H1 (cell line): ENCODE results near the gene ADIRF. TPM values are rescaled to one million over a fixed set of nuclear protein-coding genes. Genes with fewer than 3 reads are reported as not detected.

Experiments used
- CTCF ChIA-PET: fragments of 300-600 bp; sonication (Branson Sonifier 250); formaldehyde crosslinking; loops from one replicate; lab custom pipeline; 2021; ENCODE audit not compliant: partially characterized antibody; lab: Charles Lee
- POLR2A ChIA-PET: fragments of 300-600 bp; sonication (Branson Sonifier 250); formaldehyde crosslinking; loops from one replicate; lab custom pipeline; 2021; ENCODE audit warnings: inconsistent platforms; ENCODE audit not compliant: partially characterized antibody; lab: Charles Lee
- DNase-seq, 2 experiments: peaks; one replicate each; pipeline versions ENCODE4 v3.0.0 to v3.0.0-alpha.2; 2010 to 2022; ENCODE audit warnings: low spot score in 2 of 2, low read depth in 1 of 2, mixed read lengths in 1 of 2
- FAIRE-seq: peaks from 2 replicates; lab custom pipeline; 2011; peaks lifted over from hg19 to GRCh38; lab: Jason Lieb, UNC
- H2AFZ ChIP-seq: 2 replicates; pipeline ENCODE4 v1.8.1; 2012; ENCODE audit warnings: low read length, inconsistent platforms
- H2AK5ac ChIP-seq: 2 replicates; pipeline ENCODE4 v1.6.1; 2013; ENCODE audit warnings: low read depth, low read length
- H2BK120ac ChIP-seq: replicated peaks from 2 replicates; pipeline ENCODE3; 2013; ENCODE audit warnings: low read depth, low read length, inconsistent platforms
- H2BK12ac ChIP-seq: 2 replicates; pipeline ENCODE4 v1.6.1; 2013; ENCODE audit warnings: low read depth, low read length
- H2BK15ac ChIP-seq: 2 replicates; pipeline ENCODE4 v1.6.1; 2013; ENCODE audit warnings: low read length
- H2BK20ac ChIP-seq: 2 replicates; pipeline ENCODE4 v1.6.1; 2013; ENCODE audit warnings: low read length
- H2BK5ac ChIP-seq: 2 replicates; pipeline ENCODE4 v1.6.1; 2013; ENCODE audit warnings: low read depth, low read length
- H3K14ac ChIP-seq: 2 replicates; pipeline ENCODE4 v1.6.1; 2013; ENCODE audit warnings: inconsistent platforms; ENCODE audit not compliant: insufficient read length
- H3K18ac ChIP-seq: 2 replicates; pipeline ENCODE4 v1.6.1; 2013; ENCODE audit warnings: low read length; ENCODE audit errors: extremely low read depth
- H3K23ac ChIP-seq: 2 replicates; pipeline ENCODE4 v1.6.1; 2013; ENCODE audit warnings: inconsistent platforms; ENCODE audit not compliant: insufficient read length
- H3K23me2 ChIP-seq: 2 replicates; pipeline ENCODE4 v1.6.1; 2013; ENCODE audit warnings: low read depth, low read length
- H3K27ac ChIP-seq: 2 replicates; pipeline ENCODE4 v1.6.1; 2011; ENCODE audit warnings: low read depth, low read length, inconsistent platforms
- H3K27me3 ChIP-seq, 4 experiments: replicated peaks in 1 of 4; 1 replicate in 1 of 4; 2 replicates in 3 of 4; pipeline versions ENCODE4 v1.6.1 to v1.8.1; 2011 to 2013; ENCODE audit warnings: low read length in 3 of 4, mild to moderate bottlenecking in 3 of 4, inconsistent platforms in 2 of 4, mixed read lengths in 2 of 4, moderate library complexity in 1 of 4; ENCODE audit not compliant: control insufficient read depth in 3 of 4, insufficient read depth in 3 of 4; ENCODE audit errors: extremely low read depth in 1 of 4
- H3K36me3 ChIP-seq, 4 experiments: 2 replicates each; pipeline versions ENCODE4 v1.6.1 to v1.8.1; 2011 to 2013; ENCODE audit warnings: mild to moderate bottlenecking in 4 of 4, low read length in 3 of 4, moderate library complexity in 2 of 4, control low read depth in 1 of 4, inconsistent platforms in 1 of 4; ENCODE audit not compliant: insufficient read depth in 4 of 4, control insufficient read depth in 2 of 4
- H3K4ac ChIP-seq: replicated peaks from 2 replicates; pipeline ENCODE3; 2013; ENCODE audit warnings: low read length, low read depth, mixed read lengths, inconsistent platforms; ENCODE audit not compliant: insufficient read length
- H3K4me1 ChIP-seq, 4 experiments: replicated peaks in 1 of 4; 1 replicate in 1 of 4; 2 replicates in 3 of 4; pipeline versions ENCODE4 v1.6.1 to v1.8.1; 2011 to 2013; ENCODE audit warnings: low read length in 3 of 4, inconsistent platforms in 2 of 4, mixed read lengths in 1 of 4; ENCODE audit not compliant: insufficient read depth in 4 of 4, control insufficient read depth in 3 of 4
- H3K4me2 ChIP-seq, 2 experiments: 2 replicates each; pipeline versions ENCODE4 v1.6.1 to v1.8.1; 2011 to 2013; ENCODE audit warnings: low read depth in 2 of 2, low read length in 2 of 2, control low read depth in 1 of 2, inconsistent platforms in 1 of 2, mild to moderate bottlenecking in 1 of 2; ENCODE audit not compliant: insufficient read depth in 1 of 2
- H3K4me3 ChIP-seq, 4 experiments: fragments of 200-600, 300-600 bp in 1 of 4; sonication (generic), shearing (Covaris generic), sonication (Bioruptor Twin) in 1 of 4; 2 replicates each; pipeline versions ENCODE4 v1.5.1 to v1.8.1; 2011 to 2016; ENCODE audit warnings: low read length in 4 of 4, low read depth in 3 of 4, control low read depth in 2 of 4, inconsistent platforms in 2 of 4, mild to moderate bottlenecking in 2 of 4, mixed read lengths in 1 of 4, moderate library complexity in 1 of 4; ENCODE audit not compliant: insufficient read depth in 2 of 4; ENCODE audit errors: extremely low read depth in 1 of 4
- H3K56ac ChIP-seq: replicated peaks from 2 replicates; pipeline ENCODE3; 2013; ENCODE audit warnings: low read depth, mild to moderate bottlenecking, mixed read lengths, low read length, inconsistent platforms; ENCODE audit not compliant: insufficient read length
- H3K79me1 ChIP-seq: 2 replicates; pipeline ENCODE4 v1.6.1; 2013; ENCODE audit warnings: low read depth, low read length, control low read depth
- H3K79me2 ChIP-seq, 2 experiments: 2 replicates each; pipeline versions ENCODE4 v1.6.1 to v1.8.1; 2012 to 2013; ENCODE audit warnings: low read length in 2 of 2, mild to moderate bottlenecking in 2 of 2, inconsistent platforms in 1 of 2; ENCODE audit not compliant: insufficient read depth in 2 of 2, control insufficient read depth in 1 of 2
- H3K9ac ChIP-seq, 4 experiments: replicated peaks in 1 of 4; 1 replicate in 1 of 4; 2 replicates in 3 of 4; pipeline versions ENCODE4 v1.6.1 to v1.8.1; 2011 to 2013; ENCODE audit warnings: low read depth in 3 of 4, low read length in 3 of 4, control low read depth in 2 of 4, mild to moderate bottlenecking in 2 of 4, moderate library complexity in 2 of 4, inconsistent platforms in 1 of 4; ENCODE audit errors: extremely low read depth in 1 of 4
- H3K9me3 ChIP-seq, 2 experiments: 2 replicates each; pipeline versions ENCODE4 v1.6.1 to v1.8.1; 2012 to 2013; ENCODE audit warnings: mild to moderate bottlenecking in 2 of 2, moderate library complexity in 2 of 2, control low read depth in 1 of 2, inconsistent platforms in 1 of 2, low read depth in 1 of 2, low read length in 1 of 2, mixed read lengths in 1 of 2; ENCODE audit not compliant: insufficient read depth in 2 of 2
- H4K20me1 ChIP-seq, 2 experiments: replicated peaks in 1 of 2; 2 replicates each; pipeline versions ENCODE3 to v1.8.1; 2011 to 2013; ENCODE audit warnings: inconsistent platforms in 2 of 2, low read length in 2 of 2, mild to moderate bottlenecking in 1 of 2; ENCODE audit not compliant: insufficient read depth in 2 of 2, control insufficient read depth in 1 of 2
- H4K5ac ChIP-seq: 2 replicates; pipeline ENCODE4 v1.6.1; 2013; ENCODE audit warnings: low read length, low read depth, mixed read lengths, inconsistent platforms; ENCODE audit not compliant: insufficient read length
- H4K8ac ChIP-seq: 2 replicates; pipeline ENCODE4 v1.8.0; 2013; ENCODE audit warnings: mild to moderate bottlenecking, moderate library complexity, low read length, inconsistent platforms; ENCODE audit not compliant: insufficient read depth; ENCODE audit errors: extremely low read depth
- H4K91ac ChIP-seq: replicated peaks from 2 replicates; pipeline ENCODE3; 2013; ENCODE audit warnings: low read length, mixed read lengths, inconsistent platforms; ENCODE audit not compliant: insufficient read length
- CBX8 ChIP-seq: fragments of 300-800, 300-1000 bp; sonication (generic); IDR thresholded peaks from 2 replicates; pipeline ENCODE4 v1.7.1; 2016; ENCODE audit warnings: low read depth, low read length, borderline replicate concordance
- GABPA ChIP-seq: IDR thresholded peaks from 2 replicates; pipeline ENCODE4 v1.6.1; 2011; ENCODE audit warnings: mild to moderate bottlenecking, low read length, moderate library complexity, borderline replicate concordance; ENCODE audit not compliant: insufficient read depth
- POLR2A ChIP-seq, 2 experiments: IDR thresholded peaks; 1 replicate in 1 of 2; 2 replicates in 1 of 2; pipeline ENCODE4 v1.6.1; 2011; ENCODE audit warnings: low read depth in 2 of 2, low read length in 2 of 2, mild to moderate bottlenecking in 2 of 2; ENCODE audit errors: control extremely low read depth in 1 of 2
- POLR2AphosphoS5 ChIP-seq: IDR thresholded peaks from 2 replicates; pipeline ENCODE4 v1.6.1; 2011; ENCODE audit warnings: low read depth, low read length
- RNF2 ChIP-seq: fragments of 200-900, 300-1000 bp; sonication (generic); IDR thresholded peaks from 2 replicates; pipeline ENCODE4 v1.7.1; 2016; ENCODE audit warnings: borderline replicate concordance, low read depth, mild to moderate bottlenecking, antibody characterized with exemption, low read length; ENCODE audit not compliant: poor library complexity, severe bottlenecking; ENCODE audit errors: missing control alignments
- SP1 ChIP-seq: IDR thresholded peaks from 2 replicates; pipeline ENCODE4 v1.6.1; 2011; ENCODE audit warnings: low read depth, low read length
- SUZ12 ChIP-seq: fragments of 200-600 bp; sonication (generic); IDR thresholded peaks from 2 replicates; pipeline ENCODE4 v1.6.1; 2012; ENCODE audit warnings: mild to moderate bottlenecking, inconsistent platforms, low read length, moderate library complexity, mixed read lengths
- USF2 ChIP-seq: IDR thresholded peaks from 2 replicates; pipeline ENCODE4 v1.6.1; 2011; ENCODE audit warnings: low read length, improper control_type of control experiment
- WGBS, 2 experiments: shearing (Covaris generic) in 1 of 2; methylation state at CpG; one replicate each; pipeline versions ENCODE4 v1.1.6 to v1.1.7; 2013 to 2015; ENCODE audit warnings: low lambda C conversion rate in 2 of 2, mixed read lengths in 2 of 2, inconsistent platforms in 1 of 2, low coverage in 1 of 2, missing lambda C conversion rate in 1 of 2; ENCODE audit not compliant: insufficient replicate concordance in 2 of 2, insufficient coverage in 1 of 2, insufficient read length in 1 of 2; ENCODE audit errors: extremely low coverage in 1 of 2, missing lambda C conversion rate in 1 of 2; 5-methylcytosine and 5-hydroxymethylcytosine counted together
- long read RNA-seq, 2 experiments: library from RNA in 1 of 2; library from capped mRNA in 1 of 2; stranded (forward); transcript quantifications; one replicate each; pipeline ENCODE4 v2.0.0, GENCODE V29; 2021; ENCODE audit warnings: inconsistent platforms in 1 of 2
- polyA minus RNA-seq, 3 experiments: library from RNA; depleted of rRNA, polyadenylated mRNA; stranded (reverse); fragments of >200 nt; gene quantifications; 1 replicate in 2 of 3; 2 replicates in 1 of 3; pipeline ENCODE4 v1.2.3, GENCODE V29; 2011
- polyA plus RNA-seq, 7 experiments: library from polyadenylated mRNA; depleted of rRNA in 3 of 7; stranded (reverse) in 5 of 7; unstranded in 2 of 7; fragments of >200 nt in 5 of 7; fragments of 200-250 nt in 2 of 7; gene quantifications; 1 replicate in 5 of 7; 2 replicates in 1 of 7; 4 replicates in 1 of 7; pipeline versions ENCODE4 v1.2.1 to v1.2.3, GENCODE V29; 2011 to 2013; ENCODE audit warnings: missing spikeins in 2 of 7, mixed read lengths in 2 of 7
- total RNA-seq: library from RNA; stranded (reverse); fragmentation: NEBNext Ultra II Directional; extraction: Animal tissue kit (Norgen Biotek cat#: 25700); gene quantifications from 2 replicates; pipeline ENCODE4 v1.2.1, GENCODE V29; 2021

Gene ADIRF
- total RNA-seq = not detected in 2 replicates
- polyA plus RNA-seq (2011; rRNA removed) = not detected in 2 replicates
- not detected for polyA plus RNA-seq (2011; cell fraction: cytosol; rRNA removed)
- not detected for polyA plus RNA-seq (2011; cell fraction: nucleus; rRNA removed)
- polyA plus RNA-seq (2012, experiment 1 of 2) = not detected in 4 replicates
- polyA plus RNA-seq (2012, experiment 2 of 2) = not detected
- polyA plus RNA-seq (2013, experiment 1 of 2) = 0.08 TPM
- 0.20 TPM for polyA plus RNA-seq (2013, experiment 2 of 2)
- polyA minus RNA-seq (2011; rRNA and poly(A)+ RNA removed) = not detected in 2 replicates
- polyA minus RNA-seq (2011; cell fraction: cytosol; rRNA and poly(A)+ RNA removed) = not detected
- polyA minus RNA-seq (2011; cell fraction: nucleus; rRNA and poly(A)+ RNA removed) = not detected
- long read RNA-seq, experiment 1, partial matches to known transcripts = 0 of 1 reads
- long read RNA-seq, experiment 1, other reads (novel, unspliced or antisense) = 1 of 1 reads
- long read RNA-seq, experiment 2 = 0 reads

DNA sequence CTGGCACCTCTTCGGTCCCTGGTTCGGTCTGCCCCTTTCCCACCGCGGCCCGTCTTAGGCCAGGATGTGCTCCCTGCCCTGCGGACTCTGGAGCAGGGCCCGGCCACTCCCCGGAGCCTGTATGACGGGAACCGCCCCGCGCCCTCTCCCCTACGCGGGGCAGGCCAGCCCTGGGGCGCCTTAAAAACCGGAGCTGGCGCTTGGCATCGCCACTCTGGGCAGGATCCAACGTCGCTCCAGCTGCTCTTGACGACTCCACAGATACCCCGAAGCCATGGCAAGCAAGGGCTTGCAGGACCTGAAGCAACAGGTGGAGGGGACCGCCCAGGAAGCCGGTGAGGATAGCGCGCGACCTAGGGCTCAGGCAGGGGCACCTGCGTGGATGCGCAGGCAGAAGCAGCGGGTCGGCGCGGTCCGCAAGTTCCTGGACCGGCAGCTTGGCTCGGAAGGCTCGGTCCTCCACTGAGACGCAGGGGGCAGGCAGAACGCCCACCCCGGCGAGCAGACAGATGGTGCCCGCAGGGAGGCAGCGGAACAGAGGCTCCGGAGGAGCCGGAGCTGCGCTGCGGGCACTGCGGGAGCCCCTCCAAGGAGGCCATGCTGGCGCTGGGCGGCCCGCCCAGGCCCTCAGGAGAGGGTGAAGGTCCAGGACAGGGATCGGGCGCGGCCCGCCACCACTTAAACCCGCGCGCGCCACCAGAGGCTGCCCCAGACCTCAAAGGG, at the start of gene ADIRF:
Gene ADIRF, plus strand, starts transcription at position 212 of the 723 bp plus-strand sequence. Its CDS starts 63 bp downstream, at position 275.
- H3K27me3 ChIP-seq = peaks cover 1 to 20% (median 16%) of the 10 kb centered on the region in 4 experiments
- CTCF ChIA-PET = interaction anchor here (0.6 to 22.5 kb wide), 16 partner anchors 8 to 284 kb away, joined by 3 to 975 read pairs (median 4); partner anchors contain the start of genes MMRN2 and SNCG
- H3K79me1 ChIP-seq = no peaks in the 10 kb centered on the region
- peak within 1 kb of the TSS; percentile 88 for H2AK5ac ChIP-seq
- DNase-seq (peak in 1 of 2 experiments; percentile 46), FAIRE-seq (no peak)
- H3K27ac ChIP-seq = no peak within 1 kb of the TSS
- no peak within 1 kb of the TSS for H3K56ac ChIP-seq
- peak within 1 kb of the TSS; percentile 43; the same call in 1 of the 2 replicates for H2BK12ac ChIP-seq
- H3K4me3 ChIP-seq = no peak within 1 kb of the TSS
- no peak within 1 kb of the TSS for H3K23ac ChIP-seq
- H2BK5ac ChIP-seq = no peak within 1 kb of the TSS
- peak within 1 kb of the TSS; percentile 39; the same call in 1 of the 2 replicates for H4K8ac ChIP-seq
- H3K79me2 ChIP-seq = no peaks in the 10 kb centered on the region
- peak within 1 kb of the TSS; percentile 90 for H3K18ac ChIP-seq
- peak within 1 kb of the TSS; percentile 58 for H4K91ac ChIP-seq
- H3K9me3 ChIP-seq = no peaks in the 10 kb centered on the region
- no peak within 1 kb of the TSS for H3K4me2 ChIP-seq
- peaks cover 12% of the 10 kb centered on the region; the same call in 1 of the 2 replicates for H3K23me2 ChIP-seq
- no peak within 1 kb of the TSS for H3K14ac ChIP-seq
- peak within 1 kb of the TSS; percentile 99 for H2BK15ac ChIP-seq
- peak within 1 kb of the TSS; percentile 61; the same call in 1 of the 2 replicates for H2BK20ac ChIP-seq
- POLR2A ChIA-PET = interaction anchor here (1.0 to 3.2 kb wide), 6 partner anchors 8 to 36 kb away, joined by 3 to 14 read pairs (median 5); partner anchors contain the start of gene MMRN2
- H3K36me3 ChIP-seq = no peaks in the 10 kb centered on the region
- WGBS, 2 experiments = 93% methylated on average over 45 of the region's 59 CpGs; no CpG with 5 or more reads in 1 of the 2 experiments
- H2BK120ac ChIP-seq = peak within 1 kb of the TSS; percentile 65
- no peak within 1 kb of the TSS for H4K5ac ChIP-seq
- H3K4ac ChIP-seq = peak within 1 kb of the TSS; percentile 44
- no peak within 1 kb of the TSS for H2AFZ ChIP-seq
- H4K20me1 ChIP-seq = no peaks in the 10 kb centered on the region
- peaks cover 4 to 36% (median 29%) of the 10 kb centered on the region in 4 experiments for H3K4me1 ChIP-seq
- H3K9ac ChIP-seq = no peak within 1 kb of the TSS
- TF ChIP-seq POLR2A (IDR thresholded peaks at IDR 0.05; ENCODE audit: control extremely low read depth in 1 of 2, low read depth in 2 of 2, low read length in 2 of 2) (no peak), POLR2AphosphoS5 (no peak), GABPA (no peak), CBX8 (no peak), RNF2 (no peak), USF2 (no peak), SUZ12 (no peak), SP1 (no peak)
